Astrocyte (in vitro differentiated cells and primary cell): ENCODE measurements around the gene TP53.

Source experiments
- CTCF ChIP-seq: IDR thresholded peaks from 2 replicates; pipeline ENCODE4 v1.5.1; 2011; ENCODE audit warnings: low read depth, mild to moderate bottlenecking, inconsistent platforms, low read length, moderate library complexity; ENCODE audit not compliant: insufficient read depth
- EZH2 ChIP-seq: IDR thresholded peaks from 2 replicates; pipeline ENCODE4 v1.6.1; 2012; ENCODE audit warnings: mild to moderate bottlenecking, low read length, inconsistent platforms; ENCODE audit not compliant: insufficient read depth

GRCh38 chr17:7721612-7722011 is 34.3 kb upstream of the TP53 start:
- TF ChIP-seq CTCF (no peak), EZH2 (no peak)
